Chondrocyte (in vitro differentiated cells): ENCODE data around the gene PDCD1LG2. TPM values are rescaled to one million over a fixed set of nuclear protein-coding genes. Genes with fewer than 3 reads are reported as not detected.

ENCODE experiments used
- DNase-seq: peaks from one replicate; pipeline ENCODE4 v3.0.0; 2021; ENCODE audit warnings: mixed read lengths, low spot score
- H3K27ac Mint-ChIP-seq: one replicate; pipeline ENCODE4 v1.8.0; 2021; ENCODE audit warnings: mild to moderate bottlenecking, moderate library complexity, mixed read lengths; ENCODE audit not compliant: unreplicated experiment
- H3K27me3 Mint-ChIP-seq: 2 replicates; pipeline ENCODE4 v1.8.0; 2021; ENCODE audit warnings: low read depth, mixed read lengths
- H3K36me3 Mint-ChIP-seq: 2 replicates; pipeline ENCODE4 v1.8.0; 2021; ENCODE audit warnings: low read depth, mixed read lengths
- H3K4me1 Mint-ChIP-seq: 2 replicates; pipeline ENCODE4 v1.8.0; 2021; ENCODE audit warnings: low read depth, mild to moderate bottlenecking, mixed read lengths
- H3K4me3 Mint-ChIP-seq: one replicate; pipeline ENCODE4 v1.8.0; 2021; ENCODE audit warnings: mild to moderate bottlenecking, moderate library complexity, mixed read lengths; ENCODE audit not compliant: unreplicated experiment
- H3K9me3 Mint-ChIP-seq: 2 replicates; pipeline ENCODE4 v1.8.0; 2021; ENCODE audit warnings: low read depth, mixed read lengths
- CTCF ChIP-seq: fragments of 200-600 bp; sonication (generic); IDR thresholded peaks from 2 replicates; pipeline ENCODE4 v1.5.0; 2021; ENCODE audit warnings: antibody characterized with exemption, mild to moderate bottlenecking, moderate library complexity
- total RNA-seq: library from RNA; stranded (reverse); gene quantifications from 3 replicates; pipeline ENCODE4 v1.2.1, GENCODE V29; 2021

Gene PDCD1LG2
- total RNA-seq, 1 donor from 2014 or later, result 1.1 TPM

GRCh38 chr9:5499157-5499556 lies 11.2 kb upstream of the PDCD1LG2 start:
- Mint-ChIP-seq H3K4me1 (peaks cover 13% of the 10 kb centered on the region), H3K27ac (no peak overlapping the region)
- no peak for DNase-seq

GRCh38 chr9:5499889-5500398 lies 10.4 kb upstream of the PDCD1LG2 start:
- peaks cover 13% of the 10 kb centered on the region for H3K36me3 Mint-ChIP-seq
- H3K27me3 Mint-ChIP-seq, result no peaks in the 10 kb centered on the region
- DNase-seq, result no peak
- H3K4me3 Mint-ChIP-seq, result no peak overlapping the region
- H3K27ac Mint-ChIP-seq, result no peak overlapping the region
- peaks cover 19% of the 10 kb centered on the region for H3K9me3 Mint-ChIP-seq
- H3K4me1 Mint-ChIP-seq, result peaks cover 11% of the 10 kb centered on the region
- TF ChIP-seq CTCF, result no peak

More at GRCh38 chr9:5499157-5499556, 11.2 kb upstream of the PDCD1LG2 start:
- TF ChIP-seq CTCF, result no peak
- H3K36me3 Mint-ChIP-seq, result peaks cover 6% of the 10 kb centered on the region
- H3K27me3 Mint-ChIP-seq, result no peaks in the 10 kb centered on the region
- peaks cover 12% of the 10 kb centered on the region for H3K9me3 Mint-ChIP-seq
- no peak overlapping the region for H3K4me3 Mint-ChIP-seq

- no peak for DNase-seq
- no peak overlapping the region for H3K4me3 Mint-ChIP-seq
- no peak for TF ChIP-seq CTCF
- peaks cover 11% of the 10 kb centered on the region for H3K4me1 Mint-ChIP-seq
- H3K27ac Mint-ChIP-seq, result no peak overlapping the region
- H3K36me3 Mint-ChIP-seq, result peaks cover 14% of the 10 kb centered on the region
- peaks cover 21% of the 10 kb centered on the region for H3K9me3 Mint-ChIP-seq
- no peaks in the 10 kb centered on the region for H3K27me3 Mint-ChIP-seq
Observed at GRCh38 chr9:5500441-5501235, 9.7 kb upstream of the PDCD1LG2 start.

GRCh38 chr9:5502553-5502952 lies 7.8 kb upstream of the PDCD1LG2 start:
- H3K4me1 Mint-ChIP-seq, result peaks cover 11% of the 10 kb centered on the region
- H3K4me3 Mint-ChIP-seq, result no peak overlapping the region
- no peaks in the 10 kb centered on the region for H3K27me3 Mint-ChIP-seq
- no peak overlapping the region for H3K27ac Mint-ChIP-seq
- H3K36me3 Mint-ChIP-seq, result peaks cover 12% of the 10 kb centered on the region
- no peak for DNase-seq
- TF ChIP-seq CTCF, result no peak
- H3K9me3 Mint-ChIP-seq, result peaks cover 30% of the 10 kb centered on the region

- no peaks in the 10 kb centered on the region for H3K27me3 Mint-ChIP-seq
- DNase-seq, result no peak
- no peak for TF ChIP-seq CTCF
- peaks cover 26% of the 10 kb centered on the region for H3K9me3 Mint-ChIP-seq
- peaks cover 7% of the 10 kb centered on the region for H3K36me3 Mint-ChIP-seq
- H3K4me1 Mint-ChIP-seq, result peaks cover 31% of the 10 kb centered on the region
- peak overlapping the region; percentile 90 for H3K27ac Mint-ChIP-seq
- no peak overlapping the region for H3K4me3 Mint-ChIP-seq
Observed at GRCh38 chr9:5509573-5509972, 758 bp upstream of the PDCD1LG2 start.
